ENCODE measurements around the gene RXRB.
"Not testable (repeated sequence)": the region's sequence is repeated elsewhere in the genome, so short reads cannot be mapped to it uniquely, and the experiment has no call there.

RXRB gene

DNA sequence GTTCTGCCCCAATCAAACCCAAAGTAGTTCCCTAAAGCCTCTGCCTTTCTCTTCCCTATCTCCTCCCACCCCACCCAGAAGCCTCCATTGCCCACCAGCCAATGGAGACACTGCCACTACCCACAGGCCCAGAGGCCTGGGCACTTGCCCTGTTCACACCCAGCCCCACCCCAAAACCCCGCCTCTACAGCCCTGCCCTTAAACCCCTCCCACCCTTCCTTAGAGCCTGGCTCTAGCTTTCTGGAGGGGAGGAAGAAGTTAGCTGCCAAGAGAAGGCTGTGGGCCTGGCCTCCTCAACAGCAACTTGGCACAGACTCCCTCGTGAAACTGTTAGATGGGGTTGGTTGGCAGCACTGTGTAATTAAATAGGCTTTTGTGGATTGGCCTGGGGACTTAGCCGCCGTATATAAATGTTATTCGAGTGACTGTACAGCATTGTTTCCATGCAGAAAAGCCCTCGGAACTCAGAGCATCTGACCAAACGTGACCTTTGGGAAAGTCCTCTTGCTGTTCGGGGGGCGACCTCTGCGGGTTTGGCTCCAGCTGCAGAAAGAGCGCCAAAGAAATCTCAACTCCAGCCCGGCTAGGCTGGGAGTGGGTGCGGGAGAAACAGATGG lies 39.6 kb downstream of the RXRB start:
- no peak for DNase-seq

GRCh38 chr6:33160096-33160495 lies 40.4 kb downstream of the RXRB start:
- no peak for DNase-seq

DNA sequence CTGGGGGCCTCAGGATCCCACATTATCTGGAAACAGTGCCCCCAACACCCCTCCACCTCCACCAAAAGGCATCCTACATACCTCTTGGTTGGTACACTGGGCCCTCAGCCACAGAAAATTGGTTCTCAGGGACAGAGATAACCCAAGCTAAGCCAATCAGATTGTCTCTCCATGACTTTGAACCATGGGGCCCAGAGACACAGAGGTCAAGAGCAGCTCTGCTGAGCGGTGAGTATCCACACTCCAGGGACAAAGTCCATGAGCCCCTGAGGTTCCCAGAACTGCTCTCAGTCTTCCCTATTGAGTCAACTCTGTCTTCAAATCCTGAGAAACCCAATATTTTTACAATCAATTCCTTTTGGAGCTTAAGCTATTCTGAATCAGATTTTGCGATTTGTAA lies 43.5 kb downstream of the RXRB start:
- no peak for DNase-seq

GRCh38 chr6:33156561-33156960 lies 43.9 kb downstream of the RXRB start:
- no peak for DNase-seq

DNA sequence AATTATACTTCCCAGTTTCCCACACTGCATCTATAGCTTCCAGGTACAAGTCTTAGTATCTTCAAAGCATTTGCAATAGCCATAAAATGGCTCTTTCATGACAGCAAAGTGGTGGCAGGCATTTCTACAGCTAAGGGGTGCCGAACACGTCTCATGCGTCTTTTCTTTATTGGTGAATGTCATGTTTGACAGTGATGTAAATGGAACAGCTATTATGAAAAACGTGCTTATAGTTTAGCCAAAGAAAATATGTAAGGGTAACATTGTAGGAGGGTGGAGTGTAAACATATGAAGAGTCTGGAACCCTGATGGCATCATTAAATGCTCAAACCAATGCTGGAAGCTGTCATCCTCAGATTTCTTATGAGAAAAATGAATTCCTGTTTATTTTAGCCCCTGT lies 46.1 kb downstream of the RXRB start:
- DNase-seq, result no peak

- no peak for DNase-seq
Observed at GRCh38 chr6:33151050-33151449, 49.4 kb downstream of the RXRB start.

GRCh38 chr6:33150560-33150959 lies 49.9 kb downstream of the RXRB start:
- not testable (repeated sequence) for DNase-seq

- peak; percentile 27 for DNase-seq
Observed at GRCh38 chr6:33147807-33148666, 52.4 kb downstream of the RXRB start.

DNA sequence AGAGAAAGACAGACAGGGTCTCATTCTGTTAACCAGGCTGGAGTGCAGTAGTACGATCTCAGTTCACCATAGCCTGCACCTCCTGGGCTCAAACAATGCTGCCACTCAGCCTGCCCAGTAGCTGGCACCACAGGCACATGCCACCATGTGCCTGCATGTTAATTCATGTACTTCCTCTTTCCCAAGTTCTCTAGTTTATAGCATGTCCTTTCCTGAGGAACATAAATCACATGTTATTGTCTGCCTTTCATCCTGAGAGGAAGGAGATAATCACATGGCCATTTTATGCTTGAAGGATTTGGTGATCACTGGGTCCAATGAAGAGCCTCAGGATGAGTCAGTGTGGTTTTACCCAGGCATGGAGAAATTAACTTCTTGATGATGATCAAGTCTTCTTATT lies 56.1 kb downstream of the RXRB start:
- no peak for DNase-seq

All from NCI-H345 (cell line).